HL-60 (cell line): ENCODE measurements around the gene TDRKH.

Source experiments
- DNase-seq, 2 experiments: peaks; one replicate each; pipeline ENCODE4 v3.0.0-alpha.2; 2010 to 2020; ENCODE audit warnings: low read depth in 1 of 2, low spot score in 1 of 2
- H3K27ac ChIP-seq: fragments of 250-450 bp; sonication (Bioruptor Pico); replicated peaks from 2 replicates; pipeline ENCODE4 v1.5.1; 2020; ENCODE audit warnings: mild to moderate bottlenecking, moderate library complexity
- H3K27me3 ChIP-seq: fragments of 250-450 bp; sonication (Bioruptor Pico); 2 replicates; pipeline ENCODE4 v1.5.1; 2021; ENCODE audit warnings: mild to moderate bottlenecking, moderate library complexity; ENCODE audit not compliant: insufficient read depth, poor library complexity, severe bottlenecking
- H3K4me3 ChIP-seq: replicated peaks from 2 replicates; pipeline ENCODE4 v1.5.1; 2011; ENCODE audit warnings: mild to moderate bottlenecking, control low read depth, low read length; ENCODE audit not compliant: insufficient read depth
- CTCF ChIP-seq: IDR thresholded peaks from one replicate; pipeline ENCODE4 v1.5.1; 2011; ENCODE audit warnings: low read length, control low read depth, inconsistent platforms; ENCODE audit not compliant: insufficient read depth
- GABPA ChIP-seq: IDR thresholded peaks from 2 replicates; pipeline ENCODE4 v1.6.1; 2012; ENCODE audit warnings: low read depth
- POLR2AphosphoS5 ChIP-seq: IDR thresholded peaks from 2 replicates; pipeline ENCODE4 v1.6.1; 2012; ENCODE audit warnings: low read depth
- REST ChIP-seq: IDR thresholded peaks from 2 replicates; pipeline ENCODE4 v1.6.1; 2012; ENCODE audit warnings: low read depth; ENCODE audit not compliant: insufficient replicate concordance
- SPI1 ChIP-seq: IDR thresholded peaks from 2 replicates; pipeline ENCODE4 v1.6.1; 2012; ENCODE audit warnings: low read depth, mild to moderate bottlenecking, borderline replicate concordance

Gene TDRKH

GRCh38 chr1:151802372-151802771 is 12.1 kb upstream of the TDRKH start:
- no peak for DNase-seq
- Histone ChIP-seq H3K4me3 (no peak overlapping the region), H3K27ac (no peak overlapping the region), H3K27me3 (peaks cover 9% of the 10 kb centered on the region)
- TF ChIP-seq SPI1 (no peak), REST (no peak), GABPA (no peak), POLR2AphosphoS5 (no peak), CTCF (no peak)

GRCh38 chr1:151801846-151802245 is 11.5 kb upstream of the TDRKH start:
- TF ChIP-seq POLR2AphosphoS5 (no peak), SPI1 (no peak), REST (no peak), GABPA (no peak), CTCF (no peak)
- Histone ChIP-seq H3K4me3 (no peak overlapping the region), H3K27ac (no peak overlapping the region), H3K27me3 (peaks cover 9% of the 10 kb centered on the region)
- no peak for DNase-seq

GRCh38 chr1:151801310-151801820 is 11.1 kb upstream of the TDRKH start:
- TF ChIP-seq CTCF (no peak), POLR2AphosphoS5 (no peak), REST (no peak), SPI1 (no peak), GABPA (no peak)
- Histone ChIP-seq H3K27me3 (peaks cover 9% of the 10 kb centered on the region), H3K4me3 (no peak overlapping the region), H3K27ac (no peak overlapping the region)
- DNase-seq = no peak
